ENCODE data around the gene TRIP12. TPM values are rescaled to one million over a fixed set of nuclear protein-coding genes. Genes with fewer than 3 reads are reported as not detected.

The TRIP12 gene
- total and polyA plus RNA-seq, 2 experiments from 2014 or later: 21.5 to 133 TPM

DNA sequence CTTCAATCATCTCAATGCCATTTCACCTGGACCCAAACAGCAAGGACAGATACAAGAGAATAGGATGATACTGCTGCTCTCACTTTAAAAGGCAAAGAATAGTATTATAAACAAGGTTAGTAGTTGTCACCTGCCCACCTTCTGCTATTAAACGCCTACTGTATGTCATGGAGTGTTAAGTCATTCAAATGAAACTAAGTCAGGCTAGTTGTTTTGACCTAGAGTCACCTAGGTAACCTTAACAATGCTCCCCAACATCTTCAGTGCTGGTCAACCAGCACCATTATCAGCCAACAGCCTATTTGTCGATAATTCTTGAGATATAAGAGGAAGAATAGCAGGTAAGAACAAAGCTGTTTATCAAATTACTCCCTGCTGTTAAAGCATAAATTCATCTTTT lies 39.2 kb downstream of the TRIP12 start (continued):
- TF ChIP-seq, protein P1, sequence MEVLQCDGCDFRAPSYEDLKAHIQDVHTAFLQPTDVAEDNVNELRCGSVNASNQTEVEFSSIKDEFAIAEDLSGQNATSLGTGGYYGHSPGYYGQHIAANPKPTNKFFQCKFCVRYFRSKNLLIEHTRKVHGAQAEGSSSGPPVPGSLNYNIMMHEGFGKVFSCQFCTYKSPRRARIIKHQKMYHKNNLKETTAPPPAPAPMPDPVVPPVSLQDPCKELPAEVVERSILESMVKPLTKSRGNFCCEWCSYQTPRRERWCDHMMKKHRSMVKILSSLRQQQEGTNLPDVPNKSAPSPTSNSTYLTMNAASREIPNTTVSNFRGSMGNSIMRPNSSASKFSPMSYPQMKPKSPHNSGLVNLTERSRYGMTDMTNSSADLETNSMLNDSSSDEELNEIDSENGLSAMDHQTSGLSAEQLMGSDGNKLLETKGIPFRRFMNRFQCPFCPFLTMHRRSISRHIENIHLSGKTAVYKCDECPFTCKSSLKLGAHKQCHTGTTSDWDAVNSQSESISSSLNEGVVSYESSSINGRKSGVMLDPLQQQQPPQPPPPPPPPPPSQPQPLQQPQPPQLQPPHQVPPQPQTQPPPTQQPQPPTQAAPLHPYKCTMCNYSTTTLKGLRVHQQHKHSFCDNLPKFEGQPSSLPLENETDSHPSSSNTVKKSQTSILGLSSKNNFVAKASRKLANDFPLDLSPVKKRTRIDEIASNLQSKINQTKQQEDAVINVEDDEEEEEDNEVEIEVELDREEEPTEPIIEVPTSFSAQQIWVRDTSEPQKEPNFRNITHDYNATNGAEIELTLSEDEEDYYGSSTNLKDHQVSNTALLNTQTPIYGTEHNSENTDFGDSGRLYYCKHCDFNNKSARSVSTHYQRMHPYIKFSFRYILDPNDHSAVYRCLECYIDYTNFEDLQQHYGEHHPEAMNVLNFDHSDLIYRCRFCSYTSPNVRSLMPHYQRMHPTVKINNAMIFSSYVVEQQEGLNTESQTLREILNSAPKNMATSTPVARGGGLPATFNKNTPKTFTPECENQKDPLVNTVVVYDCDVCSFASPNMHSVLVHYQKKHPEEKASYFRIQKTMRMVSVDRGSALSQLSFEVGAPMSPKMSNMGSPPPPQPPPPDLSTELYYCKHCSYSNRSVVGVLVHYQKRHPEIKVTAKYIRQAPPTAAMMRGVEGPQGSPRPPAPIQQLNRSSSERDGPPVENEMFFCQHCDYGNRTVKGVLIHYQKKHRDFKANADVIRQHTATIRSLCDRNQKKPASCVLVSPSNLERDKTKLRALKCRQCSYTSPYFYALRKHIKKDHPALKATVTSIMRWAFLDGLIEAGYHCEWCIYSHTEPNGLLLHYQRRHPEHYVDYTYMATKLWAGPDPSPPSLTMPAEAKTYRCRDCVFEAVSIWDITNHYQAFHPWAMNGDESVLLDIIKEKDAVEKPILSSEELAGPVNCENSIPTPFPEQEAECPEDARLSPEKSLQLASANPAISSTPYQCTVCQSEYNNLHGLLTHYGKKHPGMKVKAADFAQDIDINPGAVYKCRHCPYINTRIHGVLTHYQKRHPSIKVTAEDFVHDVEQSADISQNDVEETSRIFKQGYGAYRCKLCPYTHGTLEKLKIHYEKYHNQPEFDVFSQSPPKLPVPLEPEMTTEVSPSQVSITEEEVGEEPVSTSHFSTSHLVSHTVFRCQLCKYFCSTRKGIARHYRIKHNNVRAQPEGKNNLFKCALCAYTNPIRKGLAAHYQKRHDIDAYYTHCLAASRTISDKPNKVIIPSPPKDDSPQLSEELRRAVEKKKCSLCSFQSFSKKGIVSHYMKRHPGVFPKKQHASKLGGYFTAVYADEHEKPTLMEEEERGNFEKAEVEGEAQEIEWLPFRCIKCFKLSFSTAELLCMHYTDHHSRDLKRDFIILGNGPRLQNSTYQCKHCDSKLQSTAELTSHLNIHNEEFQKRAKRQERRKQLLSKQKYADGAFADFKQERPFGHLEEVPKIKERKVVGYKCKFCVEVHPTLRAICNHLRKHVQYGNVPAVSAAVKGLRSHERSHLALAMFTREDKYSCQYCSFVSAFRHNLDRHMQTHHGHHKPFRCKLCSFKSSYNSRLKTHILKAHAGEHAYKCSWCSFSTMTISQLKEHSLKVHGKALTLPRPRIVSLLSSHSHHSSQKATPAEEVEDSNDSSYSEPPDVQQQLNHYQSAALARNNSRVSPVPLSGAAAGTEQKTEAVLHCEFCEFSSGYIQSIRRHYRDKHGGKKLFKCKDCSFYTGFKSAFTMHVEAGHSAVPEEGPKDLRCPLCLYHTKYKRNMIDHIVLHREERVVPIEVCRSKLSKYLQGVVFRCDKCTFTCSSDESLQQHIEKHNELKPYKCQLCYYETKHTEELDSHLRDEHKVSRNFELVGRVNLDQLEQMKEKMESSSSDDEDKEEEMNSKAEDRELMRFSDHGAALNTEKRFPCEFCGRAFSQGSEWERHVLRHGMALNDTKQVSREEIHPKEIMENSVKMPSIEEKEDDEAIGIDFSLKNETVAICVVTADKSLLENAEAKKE (CRISPR knock-in tag; IDR thresholded peaks at IDR 0.05): no peak

- ATAC-seq: no peak
- H3K4me1 Mint-ChIP-seq: peaks cover 5% of the 10 kb centered on the region; the same call in 2 of the 3 replicates
- H3K27ac Mint-ChIP-seq: no peak overlapping the region
- Histone ChIP-seq H3K9me2 (ENCODE audit: insufficient read depth) (no peaks in the 10 kb centered on the region), H3K27ac (ENCODE audit: low read depth) (no peak overlapping the region), H3F3A (replicated peaks; ENCODE audit: low read depth) (no peaks in the 10 kb centered on the region), H3K27me3 (ENCODE audit: insufficient read depth) (no peaks in the 10 kb centered on the region), H3K79me2 (replicated peaks; ENCODE audit: insufficient read depth) (peaks cover 78% of the 10 kb centered on the region), H4K20me1 (replicated peaks; ENCODE audit: insufficient read depth) (no peaks in the 10 kb centered on the region; the same call in 1 of the 2 replicates), H3K4me1 (ENCODE audit: insufficient read depth) (no peaks in the 10 kb centered on the region), H2AFZ (no peak overlapping the region), H3K4me3 (no peak overlapping the region), H3K36me3 (ENCODE audit: insufficient read depth) (0 out of 2 replicates have a peak, but pooled peaks cover 6% of the 10 kb centered on the region), H3K4me2 (no peak overlapping the region)
- no peak for DNase-seq (ENCODE audit: low spot score)
- no peak overlapping the region for H3K4me3 Mint-ChIP-seq
- peaks cover 4% of the 10 kb centered on the region for H3K27me3 Mint-ChIP-seq (ENCODE audit: insufficient read depth, low read depth, poor library complexity)
- no peaks in the 10 kb centered on the region for H3K9me3 Mint-ChIP-seq
- peaks cover 18% of the 10 kb centered on the region for H3K36me3 Mint-ChIP-seq (ENCODE audit: low read depth)
- TF ChIP-seq STAT1 (IDR thresholded peaks at IDR 0.05; ENCODE audit: unreplicated experiment) (no peak), NANOG (IDR thresholded peaks at IDR 0.05; ENCODE audit: borderline replicate concordance) (no peak), EZH2phosphoT487 (IDR thresholded peaks at IDR 0.05; ENCODE audit: unreplicated experiment) (no peak), POLR2AphosphoS5 (IDR thresholded peaks at IDR 0.05; ENCODE audit: low read depth) (no peak), ZNF331 (CRISPR knock-in tag; IDR thresholded peaks at IDR 0.05; ENCODE audit: low read depth) (no peak)
- TF ChIP-seq, protein P2, sequence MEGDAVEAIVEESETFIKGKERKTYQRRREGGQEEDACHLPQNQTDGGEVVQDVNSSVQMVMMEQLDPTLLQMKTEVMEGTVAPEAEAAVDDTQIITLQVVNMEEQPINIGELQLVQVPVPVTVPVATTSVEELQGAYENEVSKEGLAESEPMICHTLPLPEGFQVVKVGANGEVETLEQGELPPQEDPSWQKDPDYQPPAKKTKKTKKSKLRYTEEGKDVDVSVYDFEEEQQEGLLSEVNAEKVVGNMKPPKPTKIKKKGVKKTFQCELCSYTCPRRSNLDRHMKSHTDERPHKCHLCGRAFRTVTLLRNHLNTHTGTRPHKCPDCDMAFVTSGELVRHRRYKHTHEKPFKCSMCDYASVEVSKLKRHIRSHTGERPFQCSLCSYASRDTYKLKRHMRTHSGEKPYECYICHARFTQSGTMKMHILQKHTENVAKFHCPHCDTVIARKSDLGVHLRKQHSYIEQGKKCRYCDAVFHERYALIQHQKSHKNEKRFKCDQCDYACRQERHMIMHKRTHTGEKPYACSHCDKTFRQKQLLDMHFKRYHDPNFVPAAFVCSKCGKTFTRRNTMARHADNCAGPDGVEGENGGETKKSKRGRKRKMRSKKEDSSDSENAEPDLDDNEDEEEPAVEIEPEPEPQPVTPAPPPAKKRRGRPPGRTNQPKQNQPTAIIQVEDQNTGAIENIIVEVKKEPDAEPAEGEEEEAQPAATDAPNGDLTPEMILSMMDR (conservative IDR thresholded peaks at IDR 0.05; ENCODE audit: low read depth in 2 of 2): no peak
- TF ChIP-seq, protein P1 (CRISPR knock-in tag; IDR thresholded peaks at IDR 0.05): no peak
These were observed 40.8 kb downstream of the TRIP12 start for GRCh38 chr2:229880892-229881586.

All from GM23338 (cell line).